Kidney (tissue), 14 donors: ENCODE measurements around the gene TSPYL1. TPM values are rescaled to one million over a fixed set of nuclear protein-coding genes. Genes with fewer than 3 reads are reported as not detected.
A peak's percentile ranks its signal among the peaks of the same experiment; 100 is the strongest.

Source experiments
- DNase-seq, 5 donors: peaks; one replicate each; pipeline ENCODE4 v3.0.0-alpha.2; 2013 to 2020
- FAIRE-seq: peaks from 2 replicates; lab custom pipeline; 2012; peaks lifted over from hg19 to GRCh38; lab: Jason Lieb, UNC
- H3K27ac ChIP-seq, 2 donors: one replicate each; pipeline ENCODE4 v1.7.0; 2013; ENCODE audit warnings: low read depth in 2 of 2, low read length in 2 of 2, inconsistent platforms in 1 of 2
- H3K27me3 ChIP-seq: one replicate; pipeline ENCODE4 v1.7.1; 2013; ENCODE audit warnings: low read length, inconsistent platforms; ENCODE audit not compliant: control insufficient read depth, insufficient read depth
- H3K36me3 ChIP-seq, 3 donors: one replicate each; pipeline versions ENCODE4 v1.7.0 to v1.7.1; 2013; ENCODE audit warnings: low read length in 3 of 3, control low read depth in 1 of 3, inconsistent platforms in 1 of 3; ENCODE audit not compliant: insufficient read depth in 3 of 3, control insufficient read depth in 2 of 3
- H3K4me1 ChIP-seq, 3 donors: one replicate each; pipeline versions ENCODE4 v1.7.0 to v1.7.1; 2013; ENCODE audit warnings: low read length in 3 of 3, inconsistent platforms in 1 of 3, low read depth in 1 of 3; ENCODE audit not compliant: control insufficient read depth in 2 of 3, insufficient read depth in 2 of 3
- H3K4me3 ChIP-seq, 3 donors: one replicate each; pipeline versions ENCODE4 v1.7.0 to v1.8.1; 2013; ENCODE audit warnings: low read length in 3 of 3, control low read depth in 1 of 3, inconsistent platforms in 1 of 3
- H3K9ac ChIP-seq, 3 donors: one replicate each; pipeline versions ENCODE4 v1.7.0 to v1.7.1; 2013; ENCODE audit warnings: low read length in 3 of 3, control low read depth in 1 of 3, inconsistent platforms in 1 of 3
- H3K9me3 ChIP-seq, 3 donors: one replicate each; pipeline versions ENCODE4 v1.7.0 to v1.7.1; 2013; ENCODE audit warnings: low read length in 3 of 3, control low read depth in 1 of 3, inconsistent platforms in 1 of 3; ENCODE audit not compliant: control insufficient read depth in 2 of 3, insufficient read depth in 1 of 3
- intact Hi-C: fragments of 100-400 bp; cut with DNase I; formaldehyde crosslinking; loops from one replicate; pipeline ENCODE4 v1.11.1; 2022
- polyA plus RNA-seq: library from polyadenylated mRNA; stranded (reverse); fragments of 350-450 nt; fragmentation: Illumina TruSeq; extraction: RNeasy Lipid Tissue Mini Kit (QIAGEN cat#74804); gene quantifications from one replicate; pipeline ENCODE4 v1.2.3, GENCODE V29; 2014; ENCODE audit warnings: low read depth, low replicate concordance; ENCODE audit not compliant: insufficient read depth
- total RNA-seq: library from RNA; stranded (reverse); fragmentation: NEBNext Ultra II Directional; extraction: Animal tissue kit (Norgen Biotek cat#: 25700); gene quantifications from one replicate; pipeline ENCODE4 v1.2.1, GENCODE V29; 2021
- TF ChIP-seq, protein P1 (sequence below): IDR thresholded peaks from 3 replicates; pipeline ENCODE4 v1.5.1; 2012; ENCODE audit warnings: mild to moderate bottlenecking, moderate library complexity, borderline replicate concordance; ENCODE audit not compliant: insufficient read depth; ENCODE audit errors: extremely low read depth
- donor health status: control.
- donor health status: control.
- donor health status: control.
- donor health status: control.
- donor health status: control.
- donor health status: DM: yes; HTN: yes; CAD: no.
- donor health status: Normal renal cell carcinoma (clear cell type).

The TSPYL1 gene
- total and polyA plus RNA-seq, 2 donors from 2014 or later, result 68.7 to 112 TPM

DNA sequence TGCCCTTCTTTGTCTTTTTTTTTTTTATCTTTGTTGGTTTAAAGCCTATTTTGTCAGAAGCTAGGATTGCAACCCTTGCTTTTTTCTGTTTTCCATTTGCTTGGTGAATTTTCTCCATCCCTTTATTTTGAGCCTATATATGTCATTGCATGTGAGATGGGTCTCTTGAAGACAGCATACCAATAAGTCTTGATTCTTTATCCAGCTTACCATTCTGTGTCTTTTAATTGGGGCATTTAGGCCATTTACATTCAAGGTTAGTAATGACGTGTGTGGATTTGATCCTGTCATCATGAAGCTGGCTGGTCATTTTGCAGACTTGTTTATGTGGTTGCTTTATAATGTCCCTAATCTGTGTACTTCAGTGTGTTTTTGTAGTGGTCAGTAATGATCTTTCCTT is 16.4 kb downstream of the TSPYL1 start:
- Histone ChIP-seq H3K9ac (no peak overlapping the region), H3K27ac (no peak overlapping the region), H3K9me3 (no peaks in the 10 kb centered on the region), H3K4me1 (no peaks in the 10 kb centered on the region), H3K4me3 (no peak overlapping the region), H3K27me3 (no peaks in the 10 kb centered on the region), H3K36me3 (peaks cover 0 to 2% (median 0%) of the 10 kb centered on the region in 3 donors)
- FAIRE-seq, result no peak
- DNase-seq, result no peak
- TF ChIP-seq, protein P1, sequence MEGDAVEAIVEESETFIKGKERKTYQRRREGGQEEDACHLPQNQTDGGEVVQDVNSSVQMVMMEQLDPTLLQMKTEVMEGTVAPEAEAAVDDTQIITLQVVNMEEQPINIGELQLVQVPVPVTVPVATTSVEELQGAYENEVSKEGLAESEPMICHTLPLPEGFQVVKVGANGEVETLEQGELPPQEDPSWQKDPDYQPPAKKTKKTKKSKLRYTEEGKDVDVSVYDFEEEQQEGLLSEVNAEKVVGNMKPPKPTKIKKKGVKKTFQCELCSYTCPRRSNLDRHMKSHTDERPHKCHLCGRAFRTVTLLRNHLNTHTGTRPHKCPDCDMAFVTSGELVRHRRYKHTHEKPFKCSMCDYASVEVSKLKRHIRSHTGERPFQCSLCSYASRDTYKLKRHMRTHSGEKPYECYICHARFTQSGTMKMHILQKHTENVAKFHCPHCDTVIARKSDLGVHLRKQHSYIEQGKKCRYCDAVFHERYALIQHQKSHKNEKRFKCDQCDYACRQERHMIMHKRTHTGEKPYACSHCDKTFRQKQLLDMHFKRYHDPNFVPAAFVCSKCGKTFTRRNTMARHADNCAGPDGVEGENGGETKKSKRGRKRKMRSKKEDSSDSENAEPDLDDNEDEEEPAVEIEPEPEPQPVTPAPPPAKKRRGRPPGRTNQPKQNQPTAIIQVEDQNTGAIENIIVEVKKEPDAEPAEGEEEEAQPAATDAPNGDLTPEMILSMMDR, result no peak
- intact Hi-C loops, result no loop called here

- intact Hi-C loops, result no loop called here
- Histone ChIP-seq H3K27ac (no peak overlapping the region), H3K27me3 (no peaks in the 10 kb centered on the region), H3K9ac (no peak overlapping the region), H3K9me3 (no peaks in the 10 kb centered on the region), H3K36me3 (peaks cover 0 to 2% (median 0%) of the 10 kb centered on the region in 3 donors), H3K4me1 (peaks cover 0 to 7% (median 3%) of the 10 kb centered on the region in 3 donors), H3K4me3 (no peak overlapping the region)
- DNase-seq, result no peak
- TF ChIP-seq, protein P1, result no peak
- no peak for FAIRE-seq
Observed at GRCh38 chr6:116258520-116258919, 21.2 kb downstream of the TSPYL1 start.

- intact Hi-C loops, result no loop called here
- peaks cover 0 to 20% (median 16%) of the 10 kb centered on the region in 3 donors for H3K4me1 ChIP-seq
- no peak overlapping the region for H3K9ac ChIP-seq
- peaks cover 0 to 2% (median 0%) of the 10 kb centered on the region in 3 donors for H3K36me3 ChIP-seq
- no peak for FAIRE-seq
- DNase-seq, result no peak
- TF ChIP-seq, protein P1, result no peak
- no peak overlapping the region for H3K27ac ChIP-seq
- H3K4me3 ChIP-seq, result no peak overlapping the region
- no peaks in the 10 kb centered on the region for H3K27me3 ChIP-seq
- H3K9me3 ChIP-seq, result no peaks in the 10 kb centered on the region
Observed at GRCh38 chr6:116256694-116257093, 23.0 kb downstream of the TSPYL1 start.

DNA sequence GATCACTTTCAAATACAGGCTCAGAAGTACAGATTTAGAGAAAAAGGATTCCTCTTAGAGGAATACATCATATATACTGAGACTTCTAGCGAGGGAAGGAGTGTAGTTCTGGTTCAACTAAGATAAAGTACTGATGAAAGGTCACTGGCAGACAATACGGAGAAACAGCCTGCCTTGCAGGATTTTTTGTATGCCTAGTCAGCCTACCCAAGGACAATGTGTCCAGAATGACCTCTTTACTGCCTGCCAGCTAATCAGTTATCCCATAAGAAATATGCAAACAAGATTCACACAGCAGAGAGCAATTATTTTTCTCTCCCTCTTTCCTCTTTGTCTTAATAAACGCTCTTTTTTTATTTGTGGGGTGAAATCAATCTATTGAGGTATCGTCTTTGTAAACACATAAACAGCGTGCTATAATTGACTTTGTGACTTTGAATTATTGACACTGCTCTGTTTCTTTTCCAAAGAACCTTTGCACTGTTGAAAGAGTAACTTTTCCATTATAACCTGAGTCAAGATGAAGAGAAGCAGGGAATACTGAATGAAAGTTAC is 24.4 kb downstream of the TSPYL1 start:
- peaks cover 0 to 29% (median 27%) of the 10 kb centered on the region in 3 donors for H3K4me1 ChIP-seq
- H3K27me3 ChIP-seq, result no peaks in the 10 kb centered on the region
- H3K9ac ChIP-seq, result peak overlapping the region in 2 of 3 donors; percentile 78 to 84
- H3K4me3 ChIP-seq, result peak overlapping the region; percentile 3 to 92 (median 85)
- no peak overlapping the region for H3K27ac ChIP-seq
- peak in 2 of 5 donors; percentile 65 to 68 for DNase-seq
- peaks cover 0 to 2% (median 0%) of the 10 kb centered on the region in 3 donors for H3K36me3 ChIP-seq
- no peaks in the 10 kb centered on the region for H3K9me3 ChIP-seq
- intact Hi-C loops, result no loop called here
- no peak for FAIRE-seq
- TF ChIP-seq, protein P1, result no peak
